Amniotic stem cell (primary cell): ENCODE measurements around the gene CITED4.

ENCODE experiments used
- DNase-seq: peaks from one replicate; lab custom pipeline; 2025; lab: John Stamatoyannopoulos, UW

CITED4 gene

GRCh38 chr1:40833979-40834378 lies 28.2 kb downstream of the CITED4 start:
- DNase-seq = no peak

- DNase-seq = no peak
These were observed 31.0 kb downstream of the CITED4 start for GRCh38 chr1:40831001-40831732.

- no peak for DNase-seq
These were observed 31.7 kb downstream of the CITED4 start for GRCh38 chr1:40830419-40830943.

GRCh38 chr1:40829631-40830245 lies 32.4 kb downstream of the CITED4 start:
- no peak for DNase-seq

- DNase-seq = no peak
These were observed 36.2 kb downstream of the CITED4 start for GRCh38 chr1:40825996-40826395.

GRCh38 chr1:40825435-40825788 lies 36.8 kb downstream of the CITED4 start:
- DNase-seq = no peak

- peak; percentile 14 for DNase-seq
These were observed 37.4 kb downstream of the CITED4 start for GRCh38 chr1:40824591-40825434.

GRCh38 chr1:40823983-40824382 lies 38.2 kb downstream of the CITED4 start:
- no peak for DNase-seq

- DNase-seq = no peak
These were observed 38.8 kb downstream of the CITED4 start for GRCh38 chr1:40823345-40823744.

- no peak for DNase-seq
These were observed 39.3 kb downstream of the CITED4 start for GRCh38 chr1:40822890-40823289.

GRCh38 chr1:40820911-40821693 lies 41.1 kb downstream of the CITED4 start:
- no peak for DNase-seq

- no peak for DNase-seq
These were observed 41.8 kb downstream of the CITED4 start for GRCh38 chr1:40820251-40820797.

- no peak for DNase-seq
These were observed 43.1 kb downstream of the CITED4 start for GRCh38 chr1:40819101-40819500.

GRCh38 chr1:40818264-40818961 lies 43.8 kb downstream of the CITED4 start:
- DNase-seq = no peak

GRCh38 chr1:40817791-40818263 lies 44.3 kb downstream of the CITED4 start:
- DNase-seq = no peak

GRCh38 chr1:40815420-40815819 lies 46.7 kb downstream of the CITED4 start:
- DNase-seq = no peak
